HG03025 (cell line): ENCODE measurements around the gene FOXO4.
"Not testable (repeated sequence)": the region's sequence is repeated elsewhere in the genome, so short reads cannot be mapped to it uniquely, and the experiment has no call there.

Experiments used
- ATAC-seq: cut with Tn5 transposase; IDR thresholded peaks from one replicate; pipeline ENCODE4 v1.9.1; 2021; ENCODE audit warnings: mild to moderate bottlenecking, moderate library complexity; ENCODE audit not compliant: unreplicated experiment, low FRiP score

The FOXO4 gene

GRCh38 chrX:71095555-71095980 lies at the start of gene FOXO4:
FOXO4 (plus strand) TSS chrX:71095851; CDS start chrX:71096529, 678 bp downstream.
- peak; percentile 77 for ATAC-seq

- ATAC-seq: not testable (repeated sequence)
These were observed 47.8 kb upstream of the FOXO4 start for GRCh38 chrX:71047891-71048290.

GRCh38 chrX:71052721-71053120 lies 42.9 kb upstream of the FOXO4 start:
- peak; percentile 21 for ATAC-seq

GRCh38 chrX:71053217-71053621 lies 42.4 kb upstream of the FOXO4 start:
- ATAC-seq: peak; percentile 87

GRCh38 chrX:71056867-71057266 lies 38.8 kb upstream of the FOXO4 start:
- ATAC-seq: no peak

- ATAC-seq: no peak
These were observed 37.7 kb upstream of the FOXO4 start for GRCh38 chrX:71057848-71058530.

GRCh38 chrX:71060127-71060526 lies 35.5 kb upstream of the FOXO4 start:
- ATAC-seq: no peak

- ATAC-seq: no peak
These were observed 28.6 kb upstream of the FOXO4 start for GRCh38 chrX:71067089-71067488.

- peak; percentile 9 for ATAC-seq
These were observed 28.0 kb upstream of the FOXO4 start for GRCh38 chrX:71067712-71068043.

GRCh38 chrX:71068044-71068918 lies 27.4 kb upstream of the FOXO4 start, which contains the start of gene SNX12:
SNX12 (minus strand) TSS chrX:71068334; CDS start chrX:71068306, 28 bp downstream.
- peak; percentile 91 for ATAC-seq

GRCh38 chrX:71070531-71070930 lies 25.1 kb upstream of the FOXO4 start:
- ATAC-seq: no peak

GRCh38 chrX:71081330-71082123 lies 14.1 kb upstream of the FOXO4 start:
- no peak for ATAC-seq

- ATAC-seq: no peak
These were observed 13.5 kb upstream of the FOXO4 start for GRCh38 chrX:71082124-71082647.

- ATAC-seq: no peak
These were observed 12.8 kb upstream of the FOXO4 start for GRCh38 chrX:71082822-71083221.

GRCh38 chrX:71085900-71086299 lies 9.8 kb upstream of the FOXO4 start:
- no peak for ATAC-seq

- ATAC-seq: no peak
These were observed 4.4 kb upstream of the FOXO4 start for GRCh38 chrX:71091263-71091662.

- no peak for ATAC-seq
These were observed 618 bp upstream of the FOXO4 start for GRCh38 chrX:71095033-71095432.

GRCh38 chrX:71095981-71096759 lies 519 bp downstream of the FOXO4 start:
- ATAC-seq: peak; percentile 35

- no peak for ATAC-seq
These were observed 1.0 kb downstream of the FOXO4 start for GRCh38 chrX:71096760-71097032.

GRCh38 chrX:71098302-71098701 lies 2.7 kb downstream of the FOXO4 start:
- ATAC-seq: no peak
